Ectodermal cell (in vitro differentiated cells): Measurements from ENCODE around the gene OLIG2.
A peak's percentile ranks its signal among the peaks of the same experiment; 100 is the strongest.

Source experiments
- H3K27ac ChIP-seq: 2 replicates; pipeline ENCODE4 v1.7.0; 2013; ENCODE audit warnings: mild to moderate bottlenecking, low read depth, low read length; ENCODE audit not compliant: insufficient read depth, poor library complexity, severe bottlenecking
- H3K27me3 ChIP-seq: 2 replicates; pipeline ENCODE4 v1.7.0; 2013; ENCODE audit warnings: mild to moderate bottlenecking, low read length; ENCODE audit not compliant: insufficient read depth, control insufficient read depth, poor library complexity, severe bottlenecking
- H3K36me3 ChIP-seq: one replicate; pipeline ENCODE4 v1.7.0; 2013; ENCODE audit warnings: low read length; ENCODE audit not compliant: control insufficient read depth, insufficient read depth
- H3K4me1 ChIP-seq: one replicate; pipeline ENCODE4 v1.7.0; 2013; ENCODE audit warnings: low read length; ENCODE audit not compliant: control insufficient read depth, insufficient read depth
- H3K4me3 ChIP-seq: 2 replicates; pipeline ENCODE4 v1.7.0; 2013; ENCODE audit warnings: low read depth, low read length, control low read depth; ENCODE audit not compliant: insufficient read depth
- H3K9me3 ChIP-seq: 2 replicates; pipeline ENCODE4 v1.7.0; 2013; ENCODE audit warnings: mild to moderate bottlenecking, low read length, moderate library complexity; ENCODE audit not compliant: control insufficient read depth
- WGBS, 2 experiments: methylation state at CpG; one replicate each; pipeline ENCODE4 v1.1.7; 2013; ENCODE audit warnings: missing lambda C conversion rate in 2 of 2; 5-methylcytosine and 5-hydroxymethylcytosine counted together

OLIG2 gene

DNA sequence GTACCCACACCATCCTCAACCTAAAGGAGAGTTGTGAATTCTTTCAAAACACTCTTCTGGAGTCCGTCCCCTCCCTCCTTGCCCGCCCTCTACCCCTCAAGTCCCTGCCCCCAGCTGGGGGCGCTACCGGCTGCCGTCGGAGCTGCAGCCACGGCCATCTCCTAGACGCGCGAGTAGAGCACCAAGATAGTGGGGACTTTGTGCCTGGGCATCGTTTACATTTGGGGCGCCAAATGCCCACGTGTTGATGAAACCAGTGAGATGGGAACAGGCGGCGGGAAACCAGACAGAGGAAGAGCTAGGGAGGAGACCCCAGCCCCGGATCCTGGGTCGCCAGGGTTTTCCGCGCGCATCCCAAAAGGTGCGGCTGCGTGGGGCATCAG lies 638 bp upstream of the OLIG2 start:
- H3K27me3 ChIP-seq = peaks cover 100% of the 10 kb centered on the region
- no peaks in the 10 kb centered on the region for H3K36me3 ChIP-seq
- WGBS, 2 experiments = 0 to 1% methylated on average over 22 of the region's 22 CpGs
- peak overlapping the region; percentile 26 for H3K4me3 ChIP-seq
- H3K27ac ChIP-seq = no peak overlapping the region
- H3K4me1 ChIP-seq = peaks cover 34% of the 10 kb centered on the region
- no peaks in the 10 kb centered on the region for H3K9me3 ChIP-seq

DNA sequence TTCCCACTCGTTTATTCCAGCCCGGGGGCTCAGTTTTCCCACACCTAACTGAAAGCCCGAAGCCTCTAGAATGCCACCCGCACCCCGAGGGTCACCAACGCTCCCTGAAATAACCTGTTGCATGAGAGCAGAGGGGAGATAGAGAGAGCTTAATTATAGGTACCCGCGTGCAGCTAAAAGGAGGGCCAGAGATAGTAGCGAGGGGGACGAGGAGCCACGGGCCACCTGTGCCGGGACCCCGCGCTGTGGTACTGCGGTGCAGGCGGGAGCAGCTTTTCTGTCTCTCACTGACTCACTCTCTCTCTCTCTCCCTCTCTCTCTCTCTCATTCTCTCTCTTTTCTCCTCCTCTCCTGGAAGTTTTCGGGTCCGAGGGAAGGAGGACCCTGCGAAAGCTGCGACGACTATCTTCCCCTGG lies 716 bp downstream of the OLIG2 start:
- no peaks in the 10 kb centered on the region for H3K36me3 ChIP-seq
- H3K27ac ChIP-seq = no peak overlapping the region
- H3K4me1 ChIP-seq = peaks cover 29% of the 10 kb centered on the region
- 5 to 6% methylated on average over 21 of the region's 21 CpGs for WGBS, 2 experiments
- no peaks in the 10 kb centered on the region for H3K9me3 ChIP-seq
- H3K4me3 ChIP-seq = no peak overlapping the region
- H3K27me3 ChIP-seq = peaks cover 100% of the 10 kb centered on the region

- Histone ChIP-seq H3K4me3 (no peak overlapping the region), H3K9me3 (no peaks in the 10 kb centered on the region), H3K4me1 (peaks cover 29% of the 10 kb centered on the region), H3K36me3 (no peaks in the 10 kb centered on the region), H3K27me3 (peaks cover 100% of the 10 kb centered on the region), H3K27ac (no peak overlapping the region)
- 2 to 3% methylated on average over 54 of the region's 54 CpGs for WGBS, 2 experiments
Measured at GRCh38 chr21:33026878-33027400, 1.2 kb downstream of the OLIG2 start.

DNA sequence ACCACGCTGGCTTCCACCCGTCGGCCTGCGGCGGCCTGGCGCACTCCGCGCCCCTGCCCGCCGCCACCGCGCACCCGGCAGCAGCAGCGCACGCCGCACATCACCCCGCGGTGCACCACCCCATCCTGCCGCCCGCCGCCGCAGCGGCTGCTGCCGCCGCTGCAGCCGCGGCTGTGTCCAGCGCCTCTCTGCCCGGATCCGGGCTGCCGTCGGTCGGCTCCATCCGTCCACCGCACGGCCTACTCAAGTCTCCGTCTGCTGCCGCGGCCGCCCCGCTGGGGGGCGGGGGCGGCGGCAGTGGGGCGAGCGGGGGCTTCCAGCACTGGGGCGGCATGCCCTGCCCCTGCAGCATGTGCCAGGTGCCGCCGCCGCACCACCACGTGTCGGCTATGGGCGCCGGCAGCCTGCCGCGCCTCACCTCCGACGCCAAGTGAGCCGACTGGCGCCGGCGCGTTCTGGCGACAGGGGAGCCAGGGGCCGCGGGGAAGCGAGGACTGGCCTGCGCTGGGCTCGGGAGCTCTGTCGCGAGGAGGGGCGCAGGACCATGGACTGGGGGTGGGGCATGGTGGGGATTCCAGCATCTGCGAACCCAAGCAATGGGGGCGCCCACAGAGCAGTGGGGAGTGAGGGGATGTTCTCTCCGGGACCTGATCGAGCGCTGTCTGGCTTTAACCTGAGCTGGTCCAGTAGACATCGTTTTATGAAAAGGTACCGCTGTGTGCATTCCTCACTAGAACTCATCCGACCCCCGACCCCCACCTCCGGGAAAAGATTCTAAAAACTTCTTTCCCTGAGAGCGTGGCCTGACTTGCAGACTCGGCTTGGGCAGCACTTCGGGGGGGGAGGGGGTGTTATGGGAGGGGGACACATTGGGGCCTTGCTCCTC lies 1.9 kb downstream of the OLIG2 start:
- H3K36me3 ChIP-seq = no peaks in the 10 kb centered on the region
- peaks cover 25% of the 10 kb centered on the region for H3K4me1 ChIP-seq
- 1 to 2% methylated on average over 85 of the region's 85 CpGs for WGBS, 2 experiments
- no peak overlapping the region for H3K4me3 ChIP-seq
- H3K9me3 ChIP-seq = no peaks in the 10 kb centered on the region
- peaks cover 100% of the 10 kb centered on the region for H3K27me3 ChIP-seq
- no peak overlapping the region for H3K27ac ChIP-seq

DNA sequence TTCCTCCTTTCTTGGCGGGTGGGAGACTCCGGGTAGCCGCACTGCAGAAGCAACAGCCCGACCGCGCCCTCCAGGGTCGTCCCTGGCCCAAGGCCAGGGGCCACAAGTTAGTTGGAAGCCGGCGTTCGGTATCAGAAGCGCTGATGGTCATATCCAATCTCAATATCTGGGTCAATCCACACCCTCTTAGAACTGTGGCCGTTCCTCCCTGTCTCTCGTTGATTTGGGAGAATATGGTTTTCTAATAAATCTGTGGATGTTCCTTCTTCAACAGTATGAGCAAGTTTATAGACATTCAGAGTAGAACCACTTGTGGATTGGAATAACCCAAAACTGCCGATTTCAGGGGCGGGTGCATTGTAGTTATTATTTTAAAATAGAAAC lies 2.5 kb downstream of the OLIG2 start:
- Histone ChIP-seq H3K27ac (no peak overlapping the region), H3K27me3 (peaks cover 100% of the 10 kb centered on the region), H3K4me1 (peaks cover 18% of the 10 kb centered on the region), H3K9me3 (no peaks in the 10 kb centered on the region), H3K36me3 (no peaks in the 10 kb centered on the region), H3K4me3 (no peak overlapping the region)
- WGBS, 2 experiments = 5 to 7% methylated on average over 11 to 13 of the region's 15 CpGs

- H3K4me1 ChIP-seq = peaks cover 12% of the 10 kb centered on the region
- no peaks in the 10 kb centered on the region for H3K36me3 ChIP-seq
- H3K27me3 ChIP-seq = peaks cover 100% of the 10 kb centered on the region
- no peak overlapping the region for H3K27ac ChIP-seq
- H3K4me3 ChIP-seq = no peak overlapping the region
- 3% methylated on average over 28 of the region's 28 CpGs for WGBS, 2 experiments
- H3K9me3 ChIP-seq = no peaks in the 10 kb centered on the region
Measured at GRCh38 chr21:33028773-33029384, 3.1 kb downstream of the OLIG2 start.

GRCh38 chr21:33029385-33029921 lies 3.7 kb downstream of the OLIG2 start:
- H3K4me3 ChIP-seq = no peak overlapping the region
- 2 to 4% methylated on average over 19 of the region's 19 CpGs for WGBS, 2 experiments
- no peaks in the 10 kb centered on the region for H3K9me3 ChIP-seq
- H3K27me3 ChIP-seq = peaks cover 100% of the 10 kb centered on the region
- H3K36me3 ChIP-seq = no peaks in the 10 kb centered on the region
- H3K4me1 ChIP-seq = peaks cover 9% of the 10 kb centered on the region
- no peak overlapping the region for H3K27ac ChIP-seq

DNA sequence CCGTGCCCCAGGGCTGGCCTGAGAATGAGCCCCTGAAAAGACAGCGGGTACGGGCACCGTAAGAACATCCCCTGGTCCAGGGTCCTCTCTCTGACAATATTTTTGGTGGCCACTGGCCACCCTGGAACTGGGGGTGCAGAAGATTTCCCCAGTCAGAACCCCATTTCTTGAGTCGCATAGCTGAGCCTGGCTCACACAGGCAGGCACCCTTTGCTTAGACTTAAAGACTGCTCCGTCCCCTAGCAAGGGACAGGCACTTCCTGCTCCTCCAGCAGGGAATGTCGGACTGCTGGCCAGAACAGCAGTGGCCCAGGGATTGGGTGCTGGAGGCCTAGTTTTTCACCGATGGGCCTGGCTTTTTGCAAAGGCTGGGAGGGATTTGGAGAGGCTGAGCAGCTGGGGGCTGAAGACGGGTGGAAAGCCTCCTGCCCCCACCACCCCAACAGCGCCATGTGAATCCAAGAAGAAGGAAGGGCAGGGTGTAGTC lies 4.3 kb downstream of the OLIG2 start:
- peaks cover 100% of the 10 kb centered on the region for H3K27me3 ChIP-seq
- no peaks in the 10 kb centered on the region for H3K36me3 ChIP-seq
- peaks cover 9% of the 10 kb centered on the region for H3K4me1 ChIP-seq
- H3K4me3 ChIP-seq = no peak overlapping the region
- WGBS, 2 experiments = 16 to 17% methylated on average over 10 of the region's 10 CpGs
- no peak overlapping the region for H3K27ac ChIP-seq
- H3K9me3 ChIP-seq = no peaks in the 10 kb centered on the region

DNA sequence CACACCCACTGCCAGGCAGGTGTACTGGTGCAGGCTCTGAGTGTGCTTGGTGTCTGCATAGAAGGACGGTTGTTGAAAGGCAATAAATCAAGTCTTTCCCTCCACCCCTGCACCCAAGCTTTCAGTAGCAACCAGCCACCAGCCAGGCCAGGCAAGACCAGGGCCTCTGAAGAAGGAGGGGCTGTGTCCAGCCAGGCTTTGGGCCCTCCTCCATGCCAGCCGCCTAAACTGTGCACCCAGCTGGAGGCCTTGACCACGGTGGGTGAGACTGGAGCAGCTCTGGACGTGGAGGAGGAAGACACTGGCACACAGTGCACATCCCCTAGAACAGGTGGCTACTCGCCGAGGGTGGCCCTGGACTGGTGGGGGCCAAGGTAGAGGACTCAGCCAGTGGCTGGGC lies 4.9 kb downstream of the OLIG2 start:
- no peaks in the 10 kb centered on the region for H3K9me3 ChIP-seq
- H3K4me3 ChIP-seq = no peak overlapping the region
- H3K36me3 ChIP-seq = no peaks in the 10 kb centered on the region
- H3K27me3 ChIP-seq = peaks cover 100% of the 10 kb centered on the region
- H3K27ac ChIP-seq = no peak overlapping the region
- WGBS, 2 experiments = 43 to 50% methylated on average over 6 of the region's 6 CpGs
- H3K4me1 ChIP-seq = peaks cover 6% of the 10 kb centered on the region
